Measurements from ENCODE around the gene TBXAS1.

DNA sequence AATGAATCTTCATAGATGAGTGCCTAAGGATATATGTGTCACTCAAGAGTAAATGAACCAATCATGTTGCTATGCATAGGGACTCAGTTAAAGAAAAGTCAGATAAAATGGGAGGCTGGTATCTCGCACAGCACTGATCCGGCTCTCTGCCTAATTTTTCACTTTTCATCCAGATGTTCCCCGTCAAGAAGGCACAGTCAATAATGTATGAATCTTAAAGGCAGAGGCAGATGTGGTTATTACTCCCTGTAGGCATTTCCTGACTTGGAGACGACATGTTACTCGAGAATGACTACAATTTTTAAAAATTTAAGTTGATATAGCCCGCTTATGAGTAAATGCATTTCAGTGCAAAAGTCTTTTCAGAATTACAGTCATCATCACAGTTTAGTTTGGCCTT is 113.6 kb downstream of the TBXAS1 start:
- TF ChIP-seq CTCF (conservative IDR thresholded peaks at IDR 0.05) (no peak), EZH2 (IDR thresholded peaks at IDR 0.05; ENCODE audit: low read depth) (no peak)
